Smooth muscle cell (in vitro differentiated cells): ENCODE data around the gene NSUN6. TPM values are rescaled to one million over a fixed set of nuclear protein-coding genes. Genes with fewer than 3 reads are reported as not detected.

Source experiments
- DNase-seq: peaks from one replicate; lab custom pipeline; 2025; ENCODE audit not compliant: unreplicated experiment; lab: John Stamatoyannopoulos, UW
- H2AFZ ChIP-seq: fragments of 200-600 bp; sonication (generic); 2 replicates; pipeline ENCODE4 v1.6.0; 2016; ENCODE audit warnings: antibody characterized with exemption, low read depth, mild to moderate bottlenecking
- H3F3A ChIP-seq: fragments of 200-600 bp; sonication (generic); 2 replicates; pipeline ENCODE4 v1.6.0; 2017; ENCODE audit warnings: antibody characterized with exemption, low read depth
- H3K27ac ChIP-seq: fragments of 200-600 bp; sonication (generic); 2 replicates; pipeline ENCODE4 v1.5.1; 2016; ENCODE audit warnings: low read depth, mild to moderate bottlenecking
- H3K27me3 ChIP-seq: fragments of 200-600 bp; sonication (generic); 2 replicates; pipeline ENCODE4 v1.6.1; 2016; ENCODE audit warnings: low read depth, mild to moderate bottlenecking
- H3K36me3 ChIP-seq: fragments of 200-600 bp; sonication (generic); 2 replicates; pipeline ENCODE4 v1.5.1; 2016; ENCODE audit warnings: low read depth
- H3K4me1 ChIP-seq: fragments of 200-600 bp; sonication (generic); 2 replicates; pipeline ENCODE4 v1.5.1; 2016; ENCODE audit warnings: low read depth
- H3K4me2 ChIP-seq: fragments of 200-600 bp; sonication (generic); 2 replicates; pipeline ENCODE4 v1.6.0; 2016; ENCODE audit warnings: mild to moderate bottlenecking
- H3K4me3 ChIP-seq: fragments of 200-600 bp; sonication (generic); 2 replicates; pipeline ENCODE4 v1.5.1; 2016; ENCODE audit warnings: mild to moderate bottlenecking
- H3K79me2 ChIP-seq: fragments of 200-600 bp; sonication (generic); 2 replicates; pipeline ENCODE4 v1.6.0; 2016; ENCODE audit warnings: low read depth, mild to moderate bottlenecking
- H3K9ac ChIP-seq: fragments of 200-600 bp; sonication (generic); 2 replicates; pipeline ENCODE4 v1.6.0; 2016; ENCODE audit warnings: low read depth
- H3K9me3 ChIP-seq: fragments of 200-600 bp; sonication (generic); replicated peaks from 2 replicates; pipeline ENCODE4 v1.5.1; 2016; ENCODE audit warnings: low read depth
- H4K20me1 ChIP-seq: fragments of 200-600 bp; sonication (generic); 2 replicates; pipeline ENCODE4 v1.6.0; 2016; ENCODE audit warnings: low read depth
- CTCF ChIP-seq: fragments of 200-600 bp; sonication (generic); IDR thresholded peaks from 2 replicates; pipeline ENCODE4 v1.5.1; 2017; ENCODE audit warnings: borderline replicate concordance, mild to moderate bottlenecking, antibody characterized with exemption; ENCODE audit not compliant: insufficient read depth, poor library complexity, severe bottlenecking
- WGBS: methylation state at CpG from one replicate; pipeline ENCODE4 v1.1.7; 2016; ENCODE audit warnings: low lambda C conversion rate; 5-methylcytosine and 5-hydroxymethylcytosine counted together
- polyA plus RNA-seq: library from polyadenylated mRNA; unstranded; fragments of >200 nt; fragmentation: Nextera tagmentation; extraction: Ambion mirVana; gene quantifications from 2 replicates; pipeline ENCODE4 v1.2.1, GENCODE V29; 2016
- total RNA-seq: library from RNA; depleted of rRNA; stranded (reverse); fragments of >200 nt; gene quantifications from 2 replicates; pipeline ENCODE4 v1.2.3, GENCODE V29; 2014

The NSUN6 gene
- total and polyA plus RNA-seq, 2 experiments from 2014 or later = 6.1 to 7.2 TPM

DNA sequence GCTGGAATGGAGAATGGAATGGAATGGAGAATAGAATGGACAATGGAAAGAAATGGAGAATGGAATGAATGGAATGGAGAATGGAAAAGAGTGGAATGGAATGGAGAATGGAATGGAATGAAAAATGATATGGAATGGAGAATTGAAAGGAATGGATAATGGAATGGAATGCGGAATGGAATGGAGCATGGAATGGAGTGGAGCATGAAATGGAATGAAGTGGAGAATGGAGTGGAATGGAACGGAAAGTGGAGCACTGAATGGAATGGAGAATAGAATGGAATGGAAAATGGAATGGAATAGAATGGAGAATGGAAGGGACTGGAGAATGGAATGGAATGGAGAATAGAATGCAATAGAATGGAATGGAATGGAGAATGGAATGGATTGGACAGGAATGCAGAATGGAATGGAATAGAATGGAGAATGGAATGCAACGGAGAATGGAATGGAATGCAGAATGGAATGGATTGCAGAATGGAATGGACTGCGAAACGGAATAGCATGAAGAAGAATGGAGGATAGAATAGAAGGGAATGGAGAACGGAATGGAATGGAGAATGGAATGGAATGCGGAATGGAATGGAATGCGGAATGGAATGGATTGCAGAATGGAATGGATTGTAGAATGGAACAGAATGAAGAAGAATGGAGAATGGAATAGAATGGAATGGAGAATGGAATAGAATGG lies 89.4 kb downstream of the NSUN6 start:
- TF ChIP-seq CTCF = no peak
- no peaks in the 10 kb centered on the region for H3F3A ChIP-seq
- H3K4me3 ChIP-seq = no peak overlapping the region
- no peaks in the 10 kb centered on the region for H3K36me3 ChIP-seq
- no peaks in the 10 kb centered on the region for H3K79me2 ChIP-seq
- DNase-seq = no peak
- no peaks in the 10 kb centered on the region for H4K20me1 ChIP-seq
- no peak overlapping the region for H3K4me2 ChIP-seq
- WGBS = 98% methylated on average over 8 of the region's 8 CpGs
- no peak overlapping the region for H2AFZ ChIP-seq
- H3K4me1 ChIP-seq = no peaks in the 10 kb centered on the region
- no peak overlapping the region for H3K27ac ChIP-seq
- no peaks in the 10 kb centered on the region for H3K27me3 ChIP-seq
- no peak overlapping the region for H3K9ac ChIP-seq
- peaks cover 2% of the 10 kb centered on the region for H3K9me3 ChIP-seq

- no peak for DNase-seq
- no peak overlapping the region for H3K4me3 ChIP-seq
- no peaks in the 10 kb centered on the region for H3K27me3 ChIP-seq
- no peak overlapping the region for H3K4me2 ChIP-seq
- 97% methylated on average over 1 of the region's 1 CpG for WGBS
- H3F3A ChIP-seq = no peaks in the 10 kb centered on the region
- TF ChIP-seq CTCF = no peak
- H3K27ac ChIP-seq = no peak overlapping the region
- no peaks in the 10 kb centered on the region for H4K20me1 ChIP-seq
- H3K79me2 ChIP-seq = no peaks in the 10 kb centered on the region
- no peak overlapping the region for H3K9ac ChIP-seq
- no peaks in the 10 kb centered on the region for H3K4me1 ChIP-seq
- no peak overlapping the region for H2AFZ ChIP-seq
- peaks cover 22% of the 10 kb centered on the region for H3K36me3 ChIP-seq
- H3K9me3 ChIP-seq = peaks cover 2% of the 10 kb centered on the region
These were observed 93.4 kb downstream of the NSUN6 start for GRCh38 chr10:18557960-18558359.

DNA sequence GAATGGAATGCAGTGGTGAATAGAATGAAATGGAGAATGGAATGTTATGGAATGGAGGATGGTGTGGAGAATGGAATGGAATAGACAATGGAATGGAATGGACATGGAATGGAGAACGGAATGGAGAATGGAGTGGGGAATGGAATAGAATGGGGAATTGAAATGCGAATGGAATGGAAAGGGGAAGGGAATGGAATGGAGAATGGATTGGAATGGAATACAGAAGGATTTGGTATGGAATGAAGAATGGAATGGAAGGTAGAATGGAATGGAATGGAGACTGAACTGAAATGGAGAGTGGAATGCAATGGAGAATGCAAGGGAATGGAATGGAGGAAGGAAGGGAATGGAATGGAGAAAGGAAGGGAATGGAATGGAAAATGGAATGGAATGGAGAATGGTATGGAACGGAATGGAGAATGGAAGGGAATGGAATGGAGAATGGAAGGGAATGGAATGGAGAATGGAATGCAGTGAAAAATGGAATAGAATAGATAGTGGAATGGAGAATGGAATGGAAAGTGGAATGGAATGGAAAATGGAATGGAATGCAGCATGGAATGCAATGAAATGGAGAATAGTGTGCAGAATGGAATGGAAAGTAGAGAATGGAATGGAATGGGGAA lies 94.8 kb downstream of the NSUN6 start:
- peaks cover 23% of the 10 kb centered on the region for H3K36me3 ChIP-seq

More for the DNA sequence above, 94.8 kb downstream of the NSUN6 start:
- DNase-seq = no peak
- H3K4me1 ChIP-seq = no peaks in the 10 kb centered on the region
- H3K4me2 ChIP-seq = no peak overlapping the region
- H3F3A ChIP-seq = no peaks in the 10 kb centered on the region
- H3K9me3 ChIP-seq = peaks cover 2% of the 10 kb centered on the region
- WGBS = 100% methylated on average over 3 of the region's 3 CpGs
- H3K27me3 ChIP-seq = no peaks in the 10 kb centered on the region
- no peak overlapping the region for H3K27ac ChIP-seq
- H3K79me2 ChIP-seq = no peaks in the 10 kb centered on the region
- no peak overlapping the region for H3K4me3 ChIP-seq
- H2AFZ ChIP-seq = no peak overlapping the region
- H3K9ac ChIP-seq = no peak overlapping the region
- TF ChIP-seq CTCF = no peak
- no peaks in the 10 kb centered on the region for H4K20me1 ChIP-seq
